HG03108 (cell line): Measurements from ENCODE around the gene HOXA7.

ENCODE experiments used
- ATAC-seq: cut with Tn5 transposase; IDR thresholded peaks from one replicate; pipeline ENCODE4 v1.9.1; 2021; ENCODE audit warnings: moderate library complexity; ENCODE audit not compliant: unreplicated experiment

The HOXA7 gene

DNA sequence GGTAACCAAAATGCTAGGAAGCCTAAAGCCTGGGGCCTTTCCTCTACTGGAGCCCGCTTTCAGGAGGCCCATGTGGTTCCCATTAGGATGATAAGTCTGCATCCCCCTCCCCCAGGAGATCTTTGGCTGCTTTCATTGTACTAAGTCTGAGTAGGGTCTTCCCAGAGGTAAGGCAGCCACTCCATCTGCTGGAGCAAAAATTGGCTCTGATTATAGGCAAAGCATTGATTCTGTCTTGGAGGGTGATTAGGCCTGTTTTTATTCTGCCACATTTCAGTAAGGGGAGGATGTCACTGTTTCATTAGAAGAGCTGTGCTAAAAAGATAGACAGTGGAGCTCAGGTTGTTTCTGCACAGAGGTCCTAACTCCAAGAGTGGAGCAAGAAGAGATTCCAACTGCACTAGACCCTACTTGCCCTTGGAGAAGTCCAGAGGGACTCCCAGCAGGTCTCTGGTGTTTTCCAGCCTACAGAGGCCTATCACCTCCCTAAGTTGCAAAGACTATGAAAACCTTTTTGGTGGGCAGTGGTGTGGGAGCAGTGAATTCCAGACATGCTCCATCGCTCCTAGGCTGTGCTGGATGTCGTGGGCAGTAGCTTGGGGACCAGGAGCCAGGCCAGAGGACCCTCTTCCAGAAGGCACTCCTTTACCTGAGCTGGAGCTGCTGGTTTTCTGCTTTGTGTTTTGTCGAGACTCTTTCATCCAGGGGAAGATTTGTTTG lies 46.8 kb downstream of the HOXA7 start:
- no peak for ATAC-seq

DNA sequence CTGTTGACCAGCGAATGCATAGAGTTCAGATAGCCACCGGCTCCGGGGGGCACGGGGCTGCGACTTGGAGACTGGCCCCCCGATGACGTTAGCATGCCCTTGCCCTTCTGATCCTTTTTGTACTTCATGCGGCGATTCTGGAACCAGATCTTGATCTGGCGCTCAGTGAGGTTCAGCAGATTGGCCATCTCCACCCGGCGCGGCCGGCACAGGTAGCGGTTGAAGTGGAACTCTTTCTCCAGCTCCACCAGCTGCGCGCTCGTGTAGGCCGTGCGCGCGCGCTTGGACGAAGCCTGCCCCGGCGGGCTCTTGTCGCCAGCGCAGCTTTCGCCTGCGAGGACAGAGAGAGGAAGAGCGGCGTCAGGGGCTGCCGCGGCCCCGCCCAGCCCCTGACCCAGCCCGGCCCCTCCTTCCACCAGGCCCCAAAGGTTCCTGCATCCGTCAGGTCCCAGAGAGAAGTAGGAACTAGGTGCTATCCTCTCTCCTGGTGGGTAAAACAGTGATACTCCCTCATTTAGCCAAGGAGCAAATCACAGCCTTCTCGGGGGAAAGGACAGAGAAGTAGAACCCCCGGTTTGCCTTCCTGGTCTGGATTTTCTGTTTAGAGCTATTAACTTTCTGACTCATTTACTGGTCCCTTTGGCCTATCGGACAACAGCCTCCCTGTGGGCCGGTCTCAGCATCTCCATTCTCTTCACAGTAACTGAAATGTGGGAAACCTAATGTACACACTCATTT lies 47.9 kb downstream of the HOXA7 start:
- ATAC-seq = no peak

DNA sequence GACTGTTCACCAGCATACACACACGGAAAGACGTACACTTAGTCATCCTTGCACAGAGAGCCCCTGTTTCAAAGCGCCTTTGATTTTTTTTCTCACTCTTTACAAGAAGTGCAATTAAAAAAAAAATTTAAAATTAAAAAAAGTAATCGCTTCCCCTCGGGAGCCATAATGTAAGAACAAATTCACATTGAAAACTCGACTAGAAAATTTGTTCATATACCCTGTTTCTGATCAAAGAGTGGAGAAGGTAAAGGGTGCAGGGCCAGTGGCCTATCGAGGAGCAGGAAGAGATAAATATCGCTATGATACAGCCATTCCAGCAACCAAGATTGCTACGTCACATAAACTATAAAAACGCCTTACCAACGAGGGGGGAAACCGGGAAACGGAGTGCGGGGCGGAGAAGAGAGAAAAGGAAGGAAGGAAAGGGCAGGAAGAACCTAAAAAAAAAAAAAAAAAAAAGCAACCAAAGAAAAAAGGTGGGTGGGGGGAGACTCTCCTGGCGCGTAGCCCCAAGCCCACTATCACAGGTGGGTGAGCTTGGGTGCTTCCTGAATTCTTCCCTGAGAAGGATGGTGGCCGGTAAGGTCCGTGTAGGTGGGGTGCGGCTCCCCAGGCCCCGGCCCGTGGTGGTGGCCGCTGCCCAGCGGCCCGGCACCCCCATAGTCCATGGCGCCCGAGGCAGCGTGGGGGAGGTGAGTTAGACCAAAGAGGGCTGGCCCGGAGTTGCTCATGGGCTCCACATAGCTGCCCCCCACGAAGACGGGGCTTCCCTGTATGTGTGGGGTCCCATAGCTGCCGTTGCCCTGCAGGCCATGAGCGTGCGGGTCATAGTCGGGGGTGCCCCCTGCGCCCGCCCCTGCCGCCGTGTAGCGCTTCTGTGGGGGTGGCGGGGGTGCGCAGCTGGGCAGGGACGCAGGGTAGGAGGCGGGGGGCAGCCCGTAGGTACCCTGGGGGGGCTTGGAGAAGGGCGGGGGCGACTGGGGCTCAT lies 48.8 kb downstream of the HOXA7 start:
- no peak for ATAC-seq

DNA sequence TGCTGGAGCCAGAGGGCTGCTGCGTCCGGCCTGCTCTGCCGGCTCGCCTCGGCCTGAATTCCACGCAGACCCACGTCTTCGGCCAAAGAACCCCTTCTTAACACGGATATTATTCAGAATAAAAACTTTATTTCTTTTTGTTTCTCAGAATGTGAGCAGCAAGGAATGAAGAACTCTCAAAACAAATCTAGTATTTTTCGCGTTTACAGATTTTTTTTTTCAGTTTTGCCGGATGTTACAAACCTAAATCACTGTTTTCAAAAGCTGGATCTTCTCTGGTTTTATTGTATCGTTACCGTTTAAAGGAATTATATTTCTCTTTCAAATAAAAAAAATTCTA lies 49.6 kb downstream of the HOXA7 start:
- ATAC-seq = no peak

DNA sequence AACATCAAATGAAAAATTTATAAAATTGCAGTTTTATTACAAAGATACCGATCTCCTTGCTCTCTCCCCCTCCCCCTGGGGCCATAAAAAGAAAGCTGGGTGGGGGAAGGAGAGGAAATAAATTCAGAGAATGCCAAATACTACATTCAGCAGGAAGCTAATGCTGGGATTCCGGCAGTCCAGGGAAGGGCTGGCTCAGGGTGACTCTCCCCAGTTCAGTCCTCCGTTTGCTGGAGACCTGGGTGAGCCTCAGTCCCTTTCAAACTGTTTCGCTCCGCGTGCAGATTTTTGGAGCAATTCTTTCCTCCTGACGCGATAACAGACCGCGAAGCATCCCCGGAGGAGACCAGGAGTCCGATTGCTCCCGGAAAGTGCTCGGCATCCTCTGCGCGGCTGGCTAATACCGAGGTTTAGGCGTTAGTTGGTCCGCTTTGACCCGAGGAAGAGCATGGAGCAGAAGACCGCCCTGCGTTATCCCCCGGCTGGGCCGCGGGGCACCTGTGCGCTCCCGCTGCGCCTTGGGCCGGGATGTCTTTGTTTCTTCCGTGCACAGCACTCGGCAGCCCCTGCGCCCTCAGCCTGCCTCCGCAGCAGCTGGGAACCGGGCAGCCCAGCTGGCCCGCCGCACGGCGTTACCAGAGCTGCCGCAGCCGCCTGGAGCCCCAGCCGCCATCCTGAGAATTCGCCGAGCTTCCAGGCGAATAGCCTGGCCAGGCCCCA lies 50.1 kb downstream of the HOXA7 start:
- ATAC-seq = no peak

DNA sequence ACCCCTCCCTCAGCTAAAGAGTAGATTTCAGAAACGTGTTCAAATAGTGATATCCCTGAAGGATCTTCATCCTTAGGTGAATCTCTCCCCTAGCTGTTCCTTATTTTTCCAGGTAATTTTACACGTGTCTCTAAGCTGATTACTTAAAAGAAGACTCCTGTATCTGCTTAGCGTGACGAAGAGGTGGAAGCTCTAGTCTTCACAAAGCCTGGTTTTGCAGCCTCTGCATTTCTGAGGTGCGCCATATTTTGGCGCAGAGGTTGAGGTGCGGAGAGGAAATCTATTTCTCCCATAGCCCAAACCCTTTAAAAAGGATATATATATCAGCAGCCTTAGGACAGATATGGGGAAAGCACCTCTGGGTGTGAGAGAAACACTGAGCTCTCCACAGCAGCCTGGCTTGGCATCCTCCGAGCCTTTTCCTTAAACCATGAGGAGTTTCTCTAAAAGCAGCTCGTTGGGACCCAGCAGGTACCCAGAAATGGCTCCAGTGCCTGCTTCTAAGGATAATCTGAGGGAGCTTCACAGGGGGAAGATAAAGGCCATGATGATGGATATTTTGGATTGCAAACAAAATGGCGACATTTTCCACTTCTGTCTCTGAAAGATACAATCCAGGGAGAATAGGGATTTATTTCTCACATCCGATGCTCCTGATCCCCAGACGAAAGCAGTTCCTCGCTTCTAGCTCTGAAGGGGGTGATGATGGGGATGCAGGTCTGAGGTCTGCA lies 51.0 kb downstream of the HOXA7 start:
- no peak for ATAC-seq

DNA sequence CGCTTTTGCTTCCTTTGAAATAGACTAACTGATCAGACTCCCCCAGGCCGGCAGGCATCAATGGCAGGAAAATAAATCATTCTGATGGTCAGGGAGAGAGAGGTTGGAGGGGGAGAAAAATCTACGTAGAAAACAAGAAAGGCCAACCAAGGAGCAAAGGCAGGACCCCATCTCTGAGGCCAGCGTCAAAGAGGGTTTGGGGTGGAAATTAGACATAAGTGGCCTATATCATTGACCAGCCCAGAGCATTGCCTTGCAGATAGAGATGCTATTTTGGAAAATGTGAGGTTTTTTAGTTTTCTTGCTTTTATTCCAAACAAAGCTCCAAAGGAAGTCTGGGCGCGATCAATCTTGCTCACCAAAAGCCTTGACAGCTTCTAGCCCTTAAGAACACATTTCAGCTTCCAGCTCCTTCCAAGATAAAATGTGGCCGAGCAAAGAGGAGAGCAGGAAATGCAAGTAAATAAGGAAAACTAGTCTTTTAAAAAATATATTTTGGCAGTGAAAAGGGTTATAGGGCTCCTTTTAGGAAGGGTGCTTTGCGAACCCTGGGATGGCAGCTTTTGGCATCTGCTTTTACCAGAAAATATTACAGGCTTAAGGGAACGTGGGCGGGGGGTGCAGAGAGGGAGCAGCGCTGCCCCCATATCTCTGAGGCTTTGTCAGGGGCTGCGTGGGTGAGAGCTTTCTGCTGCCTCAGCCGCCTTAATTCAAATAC lies 52.0 kb downstream of the HOXA7 start:
- ATAC-seq = no peak
